Stimulated activated CD4-positive, alpha-beta T cell treated with anti-CD3 and anti-CD28 coated beads, Interleukin-4, amount 100 ng/mL, for 4 hours (primary cell): ENCODE data around the gene HPCAL1.
"Not testable (repeated sequence)": the region's sequence is repeated elsewhere in the genome, so short reads cannot be mapped to it uniquely, and the experiment has no call there.

Experiments
- DNase-seq, 2 experiments: peaks; one replicate each; pipeline ENCODE4 v3.0.0-alpha.2; 2020

HPCAL1 gene

DNA sequence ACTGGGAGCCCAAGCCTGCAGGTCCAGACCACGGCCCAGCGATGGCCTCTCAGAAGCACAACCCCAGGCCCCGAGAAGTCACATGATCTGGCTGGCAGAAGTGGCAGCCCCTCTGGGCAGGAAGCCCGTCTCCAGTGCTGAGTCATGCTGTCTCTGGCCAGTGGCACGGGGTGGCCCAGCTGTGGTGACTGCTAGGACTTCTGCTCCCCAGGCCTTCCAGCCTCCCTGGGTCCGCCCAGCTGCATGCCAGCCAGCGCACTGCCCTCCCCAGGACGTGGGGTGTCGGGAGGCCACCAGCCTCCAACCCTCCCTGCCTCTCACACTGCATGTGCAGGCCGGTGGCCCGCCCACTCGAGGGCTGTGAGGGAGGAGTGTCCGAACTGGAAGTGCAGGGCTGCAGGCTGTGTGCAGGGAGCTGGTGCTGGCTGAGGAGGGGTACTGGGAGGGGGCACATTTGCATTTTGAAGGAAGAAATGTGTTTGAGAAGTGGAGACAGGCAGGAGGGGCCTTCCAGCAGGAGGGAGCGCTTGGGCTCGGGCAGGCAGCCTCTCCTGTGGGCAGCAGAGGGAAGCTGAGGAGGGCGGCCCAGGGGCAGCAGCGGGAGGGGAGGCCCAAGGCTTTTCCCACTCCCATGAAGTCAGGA, 17.0 kb upstream of the HPCAL1 start:
- no peak for DNase-seq

DNA sequence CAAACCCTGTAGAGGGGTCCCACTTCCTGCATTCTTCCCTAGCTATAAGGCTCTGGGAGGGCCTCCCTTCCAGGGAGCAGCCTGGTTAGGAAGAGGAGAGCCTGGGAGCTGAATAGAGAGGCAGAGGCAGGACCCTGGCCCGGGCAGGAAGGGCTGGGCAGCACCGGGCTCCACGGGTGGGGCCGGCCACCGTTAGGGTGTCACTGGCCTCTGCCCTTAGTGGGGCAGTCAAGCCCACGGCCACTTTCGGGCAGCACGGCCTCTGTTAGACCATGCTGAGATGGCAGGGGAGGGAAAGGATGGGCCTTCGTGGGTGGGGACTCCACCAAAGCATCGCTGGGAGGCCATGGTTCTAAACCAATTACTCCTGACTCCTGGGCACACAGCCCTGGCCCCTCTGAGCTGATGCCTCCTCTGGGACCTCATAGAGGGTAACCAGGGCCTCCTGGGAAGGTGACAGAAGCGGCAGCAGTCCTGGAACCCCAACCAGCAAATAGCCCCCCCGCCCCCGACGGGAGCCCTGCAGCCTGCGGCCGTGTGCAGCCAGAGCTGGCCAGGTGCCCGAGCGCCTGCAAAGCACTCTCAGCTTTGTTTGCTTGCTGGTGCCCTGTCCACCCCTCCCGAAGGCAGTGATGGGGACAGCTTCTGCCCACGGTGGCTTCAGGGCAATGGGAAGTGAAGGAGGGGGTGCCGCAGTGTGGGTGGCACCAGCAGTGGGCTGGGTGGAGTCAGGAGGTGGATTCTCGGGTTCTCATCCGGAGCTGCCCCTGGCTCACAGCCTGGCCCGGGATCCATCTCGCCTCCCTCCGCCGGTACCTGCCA, 16.3 kb upstream of the HPCAL1 start:
- no peak for DNase-seq

DNA sequence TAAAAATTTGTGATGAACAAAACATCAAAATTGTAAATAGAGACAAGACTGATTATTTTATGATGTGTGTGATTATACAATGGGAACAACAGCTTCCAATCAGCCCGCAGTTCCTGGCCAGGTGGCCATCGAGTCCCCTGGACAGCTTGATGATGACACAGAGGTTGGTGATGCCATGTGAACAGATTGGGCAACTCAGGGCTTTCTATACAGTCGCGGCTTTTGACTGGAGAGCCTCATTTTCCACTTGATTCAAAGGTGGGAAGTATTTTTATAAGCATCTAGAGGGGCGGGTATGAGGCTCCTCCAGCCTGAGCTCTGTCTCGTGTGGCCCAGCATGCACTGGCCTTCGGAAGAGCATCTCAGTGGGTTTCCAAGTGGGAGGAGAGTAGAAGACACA, 14.9 kb upstream of the HPCAL1 start:
- DNase-seq = no peak

GRCh38 chr2:10288606-10289005, 14.1 kb upstream of the HPCAL1 start:
- no peak for DNase-seq

- no peak for DNase-seq
Measured at GRCh38 chr2:10289352-10289751, 13.4 kb upstream of the HPCAL1 start.

DNA sequence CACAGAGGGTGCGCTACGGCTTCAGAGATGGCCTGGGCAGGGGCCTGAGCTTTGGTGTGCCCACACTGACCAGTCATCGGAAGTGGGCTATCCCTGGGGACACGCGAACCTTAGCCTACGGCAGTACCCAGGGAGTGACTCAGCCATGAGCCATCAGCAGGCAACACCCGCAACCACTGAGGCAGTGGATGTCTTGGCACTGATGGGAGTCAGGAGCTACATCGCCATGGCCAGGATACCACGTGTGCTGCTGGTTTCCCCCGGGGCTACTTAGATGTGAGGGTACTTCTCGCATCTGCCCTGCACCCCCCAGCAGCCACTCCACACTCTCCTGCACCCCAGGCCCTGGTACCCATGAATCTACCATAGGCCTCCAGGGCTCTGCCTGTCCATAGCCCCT, 12.8 kb upstream of the HPCAL1 start:
- DNase-seq = no peak

DNA sequence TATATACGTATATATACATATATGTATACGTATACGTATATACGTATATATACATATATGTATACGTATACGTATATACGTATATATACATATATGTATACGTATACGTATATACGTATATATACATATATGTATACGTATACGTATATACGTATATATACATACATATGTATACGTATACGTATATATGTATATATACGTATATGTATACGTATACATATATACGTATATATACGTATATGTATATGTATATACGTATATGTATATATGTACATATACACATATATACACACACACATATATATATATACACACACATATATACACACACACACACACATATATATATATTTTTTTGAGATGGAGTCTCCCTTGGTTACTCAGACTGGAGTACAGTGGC, 11.3 kb upstream of the HPCAL1 start:
- DNase-seq = not testable (repeated sequence)

DNA sequence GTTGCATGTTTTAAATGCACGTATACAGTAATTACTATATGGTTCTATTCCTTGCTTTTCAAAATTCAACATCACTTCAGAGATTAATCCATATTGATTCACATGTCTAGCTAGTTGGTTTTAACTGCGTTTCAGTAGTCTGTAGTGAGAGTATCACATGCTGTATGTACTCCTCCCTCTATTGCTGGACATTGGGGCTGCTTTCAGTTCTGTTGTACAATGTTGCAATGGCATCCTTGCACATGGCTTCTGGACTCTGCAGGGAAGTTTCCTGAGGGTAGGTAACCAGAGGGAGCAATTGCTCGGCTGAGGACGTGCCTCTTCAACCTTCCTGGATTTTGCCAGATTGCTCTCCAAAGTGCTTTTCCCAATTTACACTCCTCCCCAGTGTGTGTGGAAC, 10.7 kb upstream of the HPCAL1 start:
- DNase-seq = no peak

DNA sequence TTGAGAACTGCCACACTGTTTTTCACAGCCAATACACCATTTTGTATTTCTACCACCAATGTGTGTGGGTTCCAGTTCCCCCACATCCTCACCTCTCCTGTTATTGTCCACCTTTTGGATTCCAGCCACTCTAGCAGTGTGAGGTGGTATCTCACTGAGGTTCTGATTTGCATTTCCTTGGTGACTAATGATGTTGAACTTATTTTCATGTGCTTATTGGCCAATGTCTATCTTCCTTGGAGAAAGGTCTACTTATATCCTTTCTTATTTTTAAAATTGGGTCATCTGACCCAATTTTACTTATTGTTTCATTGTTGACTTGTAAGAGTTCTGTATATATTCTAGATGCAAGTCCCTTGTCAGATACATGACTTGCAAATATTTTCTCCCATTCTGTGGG, 9.1 kb upstream of the HPCAL1 start:
- DNase-seq = no peak

DNA sequence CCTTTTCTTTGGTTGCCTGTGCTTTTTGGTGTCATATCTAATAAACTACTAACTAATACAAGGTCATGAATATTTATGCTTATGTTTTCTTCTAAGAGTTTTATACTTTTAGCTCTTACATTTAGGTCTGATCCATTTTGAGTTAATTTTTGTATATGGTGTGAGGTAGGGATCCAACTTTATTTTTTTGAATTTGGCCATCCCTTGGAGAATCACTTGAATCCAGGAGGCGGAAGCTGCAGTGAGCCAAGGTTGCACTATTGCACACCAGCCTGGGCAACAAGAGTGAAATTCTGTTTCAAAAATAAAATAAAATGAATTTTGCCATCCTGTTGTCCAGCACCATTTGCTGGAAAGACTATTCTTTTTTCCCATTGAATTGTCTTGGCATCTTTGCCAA, 8.6 kb upstream of the HPCAL1 start:
- no peak for DNase-seq

- not testable (repeated sequence) for DNase-seq
Measured at GRCh38 chr2:10295649-10296048, 7.1 kb upstream of the HPCAL1 start.

DNA sequence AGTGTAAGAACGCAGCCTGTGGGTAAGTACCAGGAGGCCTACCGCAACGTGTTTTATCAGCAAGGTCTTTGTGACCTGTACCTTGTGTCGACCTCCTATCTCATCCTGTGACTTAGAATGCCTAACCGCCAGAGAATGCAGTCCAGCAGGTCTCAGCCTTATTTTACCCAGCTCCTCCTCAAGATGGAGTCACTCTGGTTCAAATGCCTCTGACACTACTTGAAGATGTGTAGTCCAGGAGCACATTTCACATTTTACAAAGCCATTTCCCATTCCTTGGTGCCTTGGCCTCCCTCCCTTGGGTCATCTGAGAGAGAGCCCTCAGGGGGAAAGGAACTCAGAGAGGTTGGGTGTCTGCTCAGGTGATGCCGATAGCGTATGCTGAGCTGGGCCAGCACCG, 6.6 kb upstream of the HPCAL1 start:
- no peak for DNase-seq

DNA sequence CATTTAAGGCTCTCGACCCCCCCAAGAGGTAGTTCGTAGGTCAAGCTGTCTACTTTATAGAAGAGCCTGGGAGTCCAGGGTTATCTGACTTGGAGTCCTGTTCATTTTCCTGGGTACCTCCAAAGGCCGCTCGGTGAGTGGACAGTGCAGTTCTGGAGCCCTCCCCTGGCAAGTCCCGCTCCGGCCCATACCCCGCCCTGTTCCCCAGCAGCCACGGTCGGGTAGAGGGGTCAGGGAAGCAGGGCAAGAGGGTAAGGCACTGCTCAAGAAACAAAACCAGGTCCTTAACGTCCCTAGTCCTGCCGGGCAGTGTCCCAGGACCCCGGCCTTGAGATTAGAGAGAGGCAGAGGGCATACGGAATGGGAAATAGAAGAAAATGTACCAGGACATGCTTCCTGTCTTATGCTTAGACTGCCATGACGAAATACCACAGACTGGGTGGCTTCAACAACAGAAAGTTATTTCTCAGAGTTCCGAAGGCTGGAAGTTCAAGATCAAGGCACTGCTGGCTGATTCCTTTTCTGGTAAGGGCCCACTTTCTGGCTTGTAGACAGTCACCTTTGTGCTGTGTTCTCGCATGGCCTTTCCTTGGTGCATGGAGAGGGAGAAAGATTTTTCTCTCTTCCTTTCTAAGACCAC, 5.4 kb upstream of the HPCAL1 start:
- no peak for DNase-seq

DNA sequence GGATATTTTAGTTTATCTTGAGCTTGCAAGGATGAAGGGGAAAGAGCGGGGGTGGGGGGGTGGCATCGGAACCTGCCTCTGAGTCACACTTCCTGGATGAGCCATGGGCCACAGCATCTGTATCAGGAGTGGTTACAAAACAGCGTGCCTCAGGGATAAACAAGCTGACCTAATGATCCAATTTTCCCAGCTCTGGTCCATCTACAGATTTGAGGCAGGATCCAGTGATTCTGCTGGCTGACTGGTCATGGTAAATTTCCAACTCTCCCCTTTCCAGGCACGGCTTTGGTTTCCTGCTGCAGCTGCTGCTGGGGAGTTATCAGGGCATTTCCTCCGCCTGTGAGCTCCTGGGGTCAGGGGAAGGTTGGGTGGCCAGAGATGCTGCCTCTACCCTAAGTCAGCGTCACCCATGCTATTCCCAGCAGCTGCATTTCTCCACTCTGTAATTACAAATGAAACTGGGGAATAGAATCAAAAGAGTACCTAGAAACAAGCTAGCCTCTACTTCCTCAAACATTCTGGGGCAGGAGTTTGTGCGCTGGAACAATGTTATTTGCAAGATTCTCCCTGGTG, 4.7 kb upstream of the HPCAL1 start:
- peak; percentile 45 to 70 for DNase-seq

- DNase-seq = not testable (repeated sequence)
Measured at GRCh38 chr2:10298777-10299176, 3.9 kb upstream of the HPCAL1 start.

- DNase-seq = no peak
Measured at GRCh38 chr2:10300328-10300920, 2.3 kb upstream of the HPCAL1 start.

DNA sequence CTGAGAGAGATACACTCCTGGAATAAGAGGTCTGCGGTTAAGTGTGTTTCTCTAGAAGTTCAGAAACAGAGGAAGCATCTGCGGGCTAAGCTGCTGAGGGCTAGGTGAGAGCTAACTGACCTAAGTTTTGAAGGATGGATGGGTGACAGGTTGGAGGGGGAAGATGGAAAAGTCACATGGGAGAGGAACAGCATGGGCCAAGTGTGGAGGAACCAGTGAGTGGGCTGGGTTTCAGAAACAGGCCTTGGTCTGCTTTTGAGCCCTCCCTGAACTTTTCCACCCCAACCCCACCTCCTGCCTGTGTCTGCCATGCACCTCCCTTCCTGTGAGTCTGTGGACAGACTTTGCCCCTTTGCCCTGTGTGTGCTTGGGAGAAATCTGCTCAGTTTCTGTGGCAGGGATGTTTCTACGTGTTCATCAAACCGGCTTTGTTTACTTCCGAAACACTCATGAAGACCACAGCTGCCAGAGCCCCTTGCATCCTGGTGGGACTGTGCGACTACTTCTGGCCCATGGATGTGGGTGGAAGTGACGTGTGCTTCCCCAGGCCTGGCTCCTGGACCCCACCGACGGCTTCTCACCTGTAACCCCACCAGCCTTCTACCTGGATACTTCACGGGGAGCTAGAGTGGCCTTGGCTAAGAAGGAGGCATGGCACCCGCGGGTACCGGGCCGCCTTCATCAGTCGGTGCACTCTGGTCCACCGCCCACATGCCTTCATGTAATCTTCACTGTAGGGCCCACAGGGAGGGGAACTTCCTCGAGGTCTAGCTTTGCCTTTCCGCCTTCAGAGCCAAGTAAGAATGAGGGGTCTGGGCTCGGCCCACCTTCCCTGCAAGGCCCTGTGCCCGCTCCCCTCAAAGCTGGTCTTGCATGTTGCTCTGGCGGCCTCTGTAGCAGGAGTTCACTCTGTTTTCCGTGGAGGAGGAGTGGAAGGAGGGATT, 1.4 kb upstream of the HPCAL1 start:
- peak; percentile 13 to 28 for DNase-seq

DNA sequence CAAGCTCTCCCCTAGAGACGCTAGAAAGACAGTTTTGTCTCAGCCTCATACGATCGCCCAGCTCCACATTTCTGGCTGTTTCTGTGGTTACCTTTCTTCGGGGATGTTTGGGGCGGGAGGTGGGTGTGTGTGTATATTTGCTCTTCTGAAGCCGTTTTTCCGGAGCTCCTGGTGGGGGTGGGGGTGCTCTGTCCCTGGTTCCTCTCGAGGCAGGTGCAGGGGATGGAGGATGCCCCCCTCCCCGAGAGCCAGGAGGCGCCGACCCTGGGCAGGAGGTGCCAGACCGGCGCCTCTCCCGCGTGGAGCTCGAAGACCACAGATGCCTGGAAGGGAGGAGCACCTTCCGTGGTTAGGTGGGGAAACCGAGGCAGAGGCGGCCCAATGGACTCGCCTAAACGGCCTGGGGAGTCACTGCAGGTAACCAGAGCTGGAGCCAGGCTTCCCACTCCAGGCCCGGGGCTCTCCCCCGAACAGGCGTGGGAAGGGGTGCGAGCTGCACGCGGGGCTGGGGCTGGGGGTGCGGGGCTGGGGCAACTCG, 694 bp upstream of the HPCAL1 start:
- no peak for DNase-seq

DNA sequence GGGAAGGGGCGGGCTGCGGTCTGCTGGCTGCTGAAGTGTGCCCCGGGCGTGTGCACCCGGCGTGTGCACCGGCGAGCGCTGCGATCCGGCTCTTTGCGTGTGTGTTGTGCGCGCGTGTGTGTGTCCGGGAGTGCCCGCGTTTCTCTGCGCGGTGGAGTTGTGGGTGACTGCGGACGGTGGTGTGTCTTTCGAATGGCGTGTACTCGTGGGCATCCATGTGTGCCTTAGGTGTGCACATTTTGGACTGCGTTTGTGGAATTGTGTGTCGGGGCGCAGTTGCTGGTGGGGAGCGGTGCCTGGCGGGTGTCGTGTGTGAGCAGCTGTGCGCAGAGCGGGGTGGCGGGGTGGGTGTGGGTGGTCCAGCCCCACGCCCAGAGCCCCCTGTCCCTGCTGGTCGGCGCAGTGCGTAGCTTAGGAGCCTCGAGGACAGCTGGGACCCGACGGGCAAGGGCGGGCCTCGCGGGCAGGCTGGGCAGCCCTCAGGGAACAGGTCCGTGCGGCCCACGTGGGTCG, 533 bp downstream of the HPCAL1 start:
- DNase-seq = no peak

GRCh38 chr2:10303694-10304378, 1.1 kb downstream of the HPCAL1 start:
- peak; percentile 32 to 36 for DNase-seq
